Fibroblast of pulmonary artery (primary cell): Measurements from ENCODE around the gene MLXIP.
"Not testable (repeated sequence)": the region's sequence is repeated elsewhere in the genome, so short reads cannot be mapped to it uniquely, and the experiment has no call there.

Experiments
- DNase-seq: peaks from one replicate; pipeline ENCODE4 v3.0.0-alpha.2; 2010; ENCODE audit warnings: low read depth
- H3K4me3 ChIP-seq: replicated peaks from 2 replicates; pipeline ENCODE4 v1.5.1; 2011; ENCODE audit warnings: low read depth, mild to moderate bottlenecking, control low read depth, low read length, moderate library complexity
- CTCF ChIP-seq: IDR thresholded peaks from 2 replicates; pipeline ENCODE4 v1.5.1; 2011; ENCODE audit warnings: mild to moderate bottlenecking, control low read depth, low read length, inconsistent platforms; ENCODE audit errors: missing control alignments

The MLXIP gene

GRCh38 chr12:122174155-122174845 is 95.7 kb downstream of the MLXIP start, which contains the start of gene IL31:
Gene IL31 (minus strand): TSS chr12:122174221. CDS start chr12:122174172, 49 bp downstream.
- no peak for DNase-seq
- no peak within 1 kb of the TSS for H3K4me3 ChIP-seq

GRCh38 chr12:122176473-122176872 is 97.9 kb downstream of the MLXIP start:
- not testable (repeated sequence) for DNase-seq, H3K4me3 ChIP-seq

More at GRCh38 chr12:122174155-122174845, 95.7 kb downstream of the MLXIP start, which contains the start of gene IL31:
- no peak for TF ChIP-seq CTCF

GRCh38 chr12:122182887-122183587 is 104.5 kb downstream of the MLXIP start, which contains the start of gene LRRC43:
Gene LRRC43 (plus strand): TSS chr12:122183123. CDS start chr12:122183145, 22 bp downstream.
- peak within 1 kb of the TSS; percentile 47 for H3K4me3 ChIP-seq
- DNase-seq, result peak; percentile 29
- TF ChIP-seq CTCF, result no peak

- TF ChIP-seq CTCF, result no peak
- DNase-seq, result no peak
- peak overlapping the region; percentile 47 for H3K4me3 ChIP-seq
Measured at GRCh38 chr12:122183588-122183940, 105.0 kb downstream of the MLXIP start.

- TF ChIP-seq CTCF, result no peak
- DNase-seq, result no peak
- H3K4me3 ChIP-seq, result no peak overlapping the region
Measured at GRCh38 chr12:122184517-122184916, 106.0 kb downstream of the MLXIP start.

- TF ChIP-seq CTCF, result no peak
- no peak overlapping the region for H3K4me3 ChIP-seq
- DNase-seq, result no peak
Measured at GRCh38 chr12:122185079-122185478, 106.5 kb downstream of the MLXIP start.

GRCh38 chr12:122185494-122186082 is 107.0 kb downstream of the MLXIP start:
- TF ChIP-seq CTCF, result no peak
- no peak for DNase-seq
- H3K4me3 ChIP-seq, result no peak overlapping the region
